ENCODE measurements around the gene FOSB. TPM values are rescaled to one million over a fixed set of nuclear protein-coding genes. Genes with fewer than 3 reads are reported as not detected.

The FOSB gene
- total and polyA plus RNA-seq, 9 of the 15 experiments (the other 6 are each of a cell fraction or from before 2014, with no cell fraction given): 0.11 to 2.7 (median 0.73) TPM

GRCh38 chr19:45455707-45456499 lies 11.9 kb upstream of the FOSB start (continued):
- peak; percentile 83 to 88; a peak in 3 of 4 replicates for TF ChIP-seq MAZ (CRISPR knock-in tag; conservative IDR thresholded peaks at IDR 0.05 in 1 of 2, IDR thresholded peaks at IDR 0.05 in 1 of 2)
- TF ChIP-seq JUND (IDR thresholded peaks at IDR 0.05; ENCODE audit: borderline replicate concordance, low read depth, low read length): peak; percentile 99
- peak; percentile 97 for TF ChIP-seq JUND (tag; IDR thresholded peaks at IDR 0.05; ENCODE audit: borderline replicate concordance, low read depth, low read length)
- TF ChIP-seq ZNF586 (CRISPR knock-in tag; conservative IDR thresholded peaks at IDR 0.05): 0 out of 2 replicates have a peak, but pooled peaks have one; percentile 24
- peak; percentile 84 for TF ChIP-seq L3MBTL2 (IDR thresholded peaks at IDR 0.05)
- TF ChIP-seq NEUROD1 (IDR thresholded peaks at IDR 0.05; ENCODE audit: borderline replicate concordance, low read depth, low read length, partially characterized antibody): peak; percentile 51
- TF ChIP-seq CREBBP (IDR thresholded peaks at IDR 0.05; ENCODE audit: low read depth, low read length): no peak
- peak; percentile 52 for TF ChIP-seq PCBP1 (IDR thresholded peaks at IDR 0.05; ENCODE audit: low read depth, low read length, poor library complexity, severe bottlenecking)
- TF ChIP-seq ZNF57 (CRISPR knock-in tag; IDR thresholded peaks at IDR 0.05): no peak
- TF ChIP-seq ILF3 (IDR thresholded peaks at IDR 0.05; ENCODE audit: borderline replicate concordance): no peak
- peak; percentile 57; the same call in 1 of the 2 replicates for TF ChIP-seq CREM (IDR thresholded peaks at IDR 0.05; ENCODE audit: low read depth)
- TF ChIP-seq TAF9B (IDR thresholded peaks at IDR 0.05; ENCODE audit: partially characterized antibody): peak; percentile 91
- TF ChIP-seq ZNF143 (CRISPR knock-in tag; IDR thresholded peaks at IDR 0.05): peak; percentile 57; the same call in 1 of the 2 replicates
- no peak for TF ChIP-seq PURB (CRISPR knock-in tag; IDR thresholded peaks at IDR 0.05; ENCODE audit: low read depth)
- peak; percentile 84 for TF ChIP-seq DPF2 (IDR thresholded peaks at IDR 0.05)
- TF ChIP-seq NR2C1 (IDR thresholded peaks at IDR 0.05): no peak
- TF ChIP-seq NR2C1 (tag; IDR thresholded peaks at IDR 0.05): peak; percentile 53
- TF ChIP-seq USF1 (CRISPR knock-in tag; IDR thresholded peaks at IDR 0.05): peak; percentile 89
- no peak for TF ChIP-seq ZNF780A (CRISPR knock-in tag; IDR thresholded peaks at IDR 0.05)
- peak; percentile 96 for TF ChIP-seq ATF7 (IDR thresholded peaks at IDR 0.05)
- peak; percentile 97 to 98 for TF ChIP-seq MNT (conservative IDR thresholded peaks at IDR 0.05)
- TF ChIP-seq NCOR1 (IDR thresholded peaks at IDR 0.05): peak; percentile 85
- peak; percentile 72 for TF ChIP-seq RAD51 (IDR thresholded peaks at IDR 0.05; ENCODE audit: borderline replicate concordance, low read depth)
- TF ChIP-seq ZBTB43 (CRISPR knock-in tag; IDR thresholded peaks at IDR 0.05): peak; percentile 86; the same call in 1 of the 2 replicates
- peak; percentile 68 for TF ChIP-seq HDAC3 (IDR thresholded peaks at IDR 0.05; ENCODE audit: borderline replicate concordance, partially characterized antibody)
- TF ChIP-seq SNIP1 (IDR thresholded peaks at IDR 0.05; ENCODE audit: low read depth): no peak
